Astrocyte of the hippocampus (primary cell): Measurements from ENCODE around the gene UBE2N.
A peak's percentile ranks its signal among the peaks of the same experiment; 100 is the strongest.
"Not testable (repeated sequence)": the region's sequence is repeated elsewhere in the genome, so short reads cannot be mapped to it uniquely, and the experiment has no call there.

ENCODE experiments used
- DNase-seq: peaks from one replicate; pipeline ENCODE4 v3.0.0; 2011; ENCODE audit warnings: low read depth, low spot score

Gene UBE2N

GRCh38 chr12:93412396-93412795, 29.4 kb downstream of the UBE2N start:
- not testable (repeated sequence) for DNase-seq

- DNase-seq: not testable (repeated sequence)
Observed at GRCh38 chr12:93411060-93411459, 30.7 kb downstream of the UBE2N start.

GRCh38 chr12:93409343-93410187, 32.2 kb downstream of the UBE2N start:
- not testable (repeated sequence) for DNase-seq

GRCh38 chr12:93408813-93409212, 32.9 kb downstream of the UBE2N start:
- DNase-seq: no peak

GRCh38 chr12:93407963-93408283, 33.8 kb downstream of the UBE2N start:
- DNase-seq: no peak

- DNase-seq: no peak
Observed at GRCh38 chr12:93407054-93407962, 34.4 kb downstream of the UBE2N start.

- no peak for DNase-seq
Observed at GRCh38 chr12:93404961-93405849, 36.5 kb downstream of the UBE2N start.

- no peak for DNase-seq
Observed at GRCh38 chr12:93403988-93404803, 37.6 kb downstream of the UBE2N start.

GRCh38 chr12:93402333-93403311, 39.1 kb downstream of the UBE2N start:
- DNase-seq: no peak

- DNase-seq: not testable (repeated sequence)
Observed at GRCh38 chr12:93399183-93399863, 42.4 kb downstream of the UBE2N start.

GRCh38 chr12:93397412-93397811, 44.3 kb downstream of the UBE2N start:
- DNase-seq: no peak

- no peak for DNase-seq
Observed at GRCh38 chr12:93393425-93393824, 48.3 kb downstream of the UBE2N start.

GRCh38 chr12:93390549-93391297, 51.0 kb downstream of the UBE2N start:
- DNase-seq: no peak

- no peak for DNase-seq
Observed at GRCh38 chr12:93390031-93390430, 51.7 kb downstream of the UBE2N start.

- peak; percentile 38 for DNase-seq
Observed at GRCh38 chr12:93387780-93388179, 54.0 kb downstream of the UBE2N start.

- DNase-seq: not testable (repeated sequence)
Observed at GRCh38 chr12:93381976-93382437, 59.7 kb downstream of the UBE2N start.

GRCh38 chr12:93381161-93381975, 60.4 kb downstream of the UBE2N start:
- peak; percentile 35 for DNase-seq
